Fibroblast of mammary gland (primary cell): ENCODE results near the gene FOXL1.

ENCODE experiments used
- DNase-seq: peaks from one replicate; pipeline ENCODE4 v3.0.0-alpha.2; 2010; ENCODE audit warnings: low read depth
- H3K4me3 ChIP-seq: 2 replicates; pipeline ENCODE4 v1.5.1; 2011; ENCODE audit warnings: low read depth, mild to moderate bottlenecking, low read length, moderate library complexity; ENCODE audit not compliant: control insufficient read depth
- CTCF ChIP-seq: conservative IDR thresholded peaks from 2 replicates; pipeline ENCODE4 v1.5.1; 2011; ENCODE audit warnings: low read depth, low read length, inconsistent platforms; ENCODE audit not compliant: control insufficient read depth, insufficient read depth

FOXL1 gene

GRCh38 chr16:86554917-86555703, 23.2 kb upstream of the FOXL1 start, which contains the start of gene MTHFSD:
TSS of gene MTHFSD (minus strand) at chr16:86555235. CDS start at chr16:86555184, 51 bp downstream.
- DNase-seq: peak; percentile 91
- TF ChIP-seq CTCF: no peak
- peak within 1 kb of the TSS; percentile 96 for H3K4me3 ChIP-seq

- no peak for DNase-seq
- peak overlapping the region; percentile 96 for H3K4me3 ChIP-seq
- no peak for TF ChIP-seq CTCF
These were observed 22.7 kb upstream of the FOXL1 start for GRCh38 chr16:86555704-86556075.

- TF ChIP-seq CTCF: no peak
These were observed 21.8 kb upstream of the FOXL1 start for GRCh38 chr16:86556576-86556975.

GRCh38 chr16:86557587-86557986, 20.8 kb upstream of the FOXL1 start:
- no peak overlapping the region for H3K4me3 ChIP-seq
- TF ChIP-seq CTCF: no peak
- no peak for DNase-seq

More at GRCh38 chr16:86556576-86556975, 21.8 kb upstream of the FOXL1 start:
- no peak overlapping the region for H3K4me3 ChIP-seq
- no peak for DNase-seq

- H3K4me3 ChIP-seq: no peak overlapping the region
- no peak for TF ChIP-seq CTCF
- no peak for DNase-seq
These were observed 19.8 kb upstream of the FOXL1 start for GRCh38 chr16:86558355-86559193.

GRCh38 chr16:86559802-86560305, 18.5 kb upstream of the FOXL1 start:
- no peak for DNase-seq
- no peak for TF ChIP-seq CTCF
- H3K4me3 ChIP-seq: no peak overlapping the region
